Caco-2 (cell line): ENCODE results near the gene YAP1. TPM values are rescaled to one million over a fixed set of nuclear protein-coding genes. Genes with fewer than 3 reads are reported as not detected.

Experiments used
- BruUV-seq: library from RNA; stranded (reverse); fragments of 400-500 nt; replicated peaks from 2 replicates; lab custom pipeline; 2021; lab: Mats Ljungman, UMichigan
- CTCF ChIA-PET: fragments of 300-600 bp; sonication (Branson Sonifier 250); formaldehyde crosslinking; loops from one replicate; lab custom pipeline; 2022; ENCODE audit warnings: antibody characterized with exemption; lab: Charles Lee
- POLR2A ChIA-PET: fragments of 300-600 bp; sonication (Branson Sonifier 250); formaldehyde crosslinking; loops from one replicate; lab custom pipeline; 2022; ENCODE audit warnings: antibody characterized with exemption; lab: Charles Lee
- DNase-seq, 2 experiments: peaks; one replicate each; pipeline versions ENCODE4 v3.0.0 to v3.0.0-alpha.2; 2020 to 2022
- H3K27me3 ChIP-seq: replicated peaks from 2 replicates; pipeline ENCODE4 v1.6.0; 2011; ENCODE audit warnings: low read length; ENCODE audit not compliant: control insufficient read depth, insufficient read depth
- H3K36me3 ChIP-seq: 2 replicates; pipeline ENCODE4 v1.5.1; 2011; ENCODE audit warnings: low read length; ENCODE audit not compliant: control insufficient read depth, insufficient read depth
- H3K4me1 ChIP-seq: fragments of 250-450 bp; sonication (Bioruptor Pico); 2 replicates; pipeline ENCODE4 v1.5.1; 2020; ENCODE audit warnings: mild to moderate bottlenecking
- H3K4me3 ChIP-seq: 2 replicates; pipeline ENCODE4 v1.5.1; 2011; ENCODE audit warnings: low read depth, mild to moderate bottlenecking, control low read depth, low read length
- H3K9me3 ChIP-seq: fragments of 250-450 bp; sonication (Bioruptor Pico); 2 replicates; pipeline ENCODE4 v1.5.1; 2020; ENCODE audit warnings: mild to moderate bottlenecking, moderate library complexity
- H3K27ac Mint-ChIP-seq: one replicate; pipeline ENCODE4 v1.8.0; 2022; ENCODE audit warnings: mixed read lengths; ENCODE audit not compliant: unreplicated experiment
- H3K27me3 Mint-ChIP-seq: one replicate; pipeline ENCODE4 v1.8.0; 2022; ENCODE audit warnings: mixed read lengths; ENCODE audit not compliant: insufficient read depth, unreplicated experiment
- H3K36me3 Mint-ChIP-seq: one replicate; pipeline ENCODE4 v1.8.0; 2022; ENCODE audit warnings: mild to moderate bottlenecking, mixed read lengths; ENCODE audit not compliant: insufficient read depth, unreplicated experiment
- H3K4me1 Mint-ChIP-seq: one replicate; pipeline ENCODE4 v1.8.0; 2022; ENCODE audit warnings: low read depth, mixed read lengths; ENCODE audit not compliant: unreplicated experiment
- H3K4me3 Mint-ChIP-seq: one replicate; pipeline ENCODE4 v1.8.0; 2022; ENCODE audit warnings: mild to moderate bottlenecking, moderate library complexity, mixed read lengths; ENCODE audit not compliant: unreplicated experiment
- H3K9me3 Mint-ChIP-seq: one replicate; pipeline ENCODE4 v1.8.0; 2022; ENCODE audit warnings: mixed read lengths; ENCODE audit not compliant: unreplicated experiment
- intact Hi-C: fragments of 100-400 bp; cut with micrococcal nuclease; formaldehyde crosslinking; loops from one replicate; pipeline ENCODE4 v1.10.0; 2022; ENCODE audit not compliant: unreplicated experiment
- total RNA-seq: library from RNA; stranded (reverse); gene quantifications from 2 replicates; pipeline ENCODE4 v1.2.3, GENCODE V29; 2022
- TF ChIP-seq, protein P1 (sequence below), 2 experiments: fragments of 200-600 bp in 1 of 2; IDR thresholded peaks; 1 replicate in 1 of 2; 2 replicates in 1 of 2; pipeline versions ENCODE4 v1.5.1 to v1.8.0; 2011 to 2022; ENCODE audit warnings: antibody characterized with exemption in 1 of 2, control low read depth in 1 of 2, inconsistent platforms in 1 of 2, low read depth in 1 of 2, low read length in 1 of 2, mild to moderate bottlenecking in 1 of 2, moderate library complexity in 1 of 2; ENCODE audit not compliant: insufficient read depth in 1 of 2, severe bottlenecking in 1 of 2, unreplicated experiment in 1 of 2

Gene YAP1
- total RNA-seq, 1 experiment from 2014 or later, result 207 TPM

DNA sequence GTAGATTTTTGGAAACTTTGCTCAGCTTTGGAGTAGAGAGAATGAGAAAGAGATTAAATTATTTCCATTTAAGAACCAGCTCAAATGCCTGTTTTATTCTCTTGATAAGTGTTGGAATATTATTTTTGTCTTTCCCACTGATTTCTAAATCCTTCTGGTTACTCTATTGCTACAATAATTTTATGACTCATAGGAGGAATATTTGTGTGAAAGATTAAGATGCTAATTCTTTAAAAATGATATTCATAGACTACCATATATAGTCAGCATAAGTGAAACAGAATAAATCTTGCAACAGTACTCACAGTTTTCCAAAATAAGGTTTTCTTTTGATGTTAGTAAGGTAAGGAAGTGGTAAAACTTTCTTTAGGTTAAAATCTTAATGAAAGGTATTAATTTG lies 60.9 kb downstream of the YAP1 start:
- no peak for DNase-seq
- intact Hi-C loops, result no loop called here
- no peaks in the 10 kb centered on the region for H3K9me3 Mint-ChIP-seq
- BruUV-seq, result no TSS peak
- no peaks in the 10 kb centered on the region for H3K27me3 Mint-ChIP-seq
- Histone ChIP-seq H3K27me3 (no peaks in the 10 kb centered on the region), H3K36me3 (no peaks in the 10 kb centered on the region), H3K4me3 (no peak overlapping the region), H3K9me3 (no peaks in the 10 kb centered on the region), H3K4me1 (peaks cover 17% of the 10 kb centered on the region)
- CTCF ChIA-PET, result interaction anchor here (0.7 kb wide), 1 partner anchor 14 kb away, joined by 4 read pairs; no protein-coding TSS in a partner anchor
- POLR2A ChIA-PET, result no interaction called here
- H3K36me3 Mint-ChIP-seq, result peaks cover 41% of the 10 kb centered on the region
- TF ChIP-seq, protein P1, sequence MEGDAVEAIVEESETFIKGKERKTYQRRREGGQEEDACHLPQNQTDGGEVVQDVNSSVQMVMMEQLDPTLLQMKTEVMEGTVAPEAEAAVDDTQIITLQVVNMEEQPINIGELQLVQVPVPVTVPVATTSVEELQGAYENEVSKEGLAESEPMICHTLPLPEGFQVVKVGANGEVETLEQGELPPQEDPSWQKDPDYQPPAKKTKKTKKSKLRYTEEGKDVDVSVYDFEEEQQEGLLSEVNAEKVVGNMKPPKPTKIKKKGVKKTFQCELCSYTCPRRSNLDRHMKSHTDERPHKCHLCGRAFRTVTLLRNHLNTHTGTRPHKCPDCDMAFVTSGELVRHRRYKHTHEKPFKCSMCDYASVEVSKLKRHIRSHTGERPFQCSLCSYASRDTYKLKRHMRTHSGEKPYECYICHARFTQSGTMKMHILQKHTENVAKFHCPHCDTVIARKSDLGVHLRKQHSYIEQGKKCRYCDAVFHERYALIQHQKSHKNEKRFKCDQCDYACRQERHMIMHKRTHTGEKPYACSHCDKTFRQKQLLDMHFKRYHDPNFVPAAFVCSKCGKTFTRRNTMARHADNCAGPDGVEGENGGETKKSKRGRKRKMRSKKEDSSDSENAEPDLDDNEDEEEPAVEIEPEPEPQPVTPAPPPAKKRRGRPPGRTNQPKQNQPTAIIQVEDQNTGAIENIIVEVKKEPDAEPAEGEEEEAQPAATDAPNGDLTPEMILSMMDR (IDR thresholded peaks at IDR 0.05; ENCODE audit: insufficient read depth in 1 of 2, low read depth in 1 of 2, low read length in 1 of 2, severe bottlenecking in 1 of 2, unreplicated experiment in 1 of 2), result no peak
- no peak overlapping the region for H3K27ac Mint-ChIP-seq
- H3K4me1 Mint-ChIP-seq, result peaks cover 24% of the 10 kb centered on the region
- no peak overlapping the region for H3K4me3 Mint-ChIP-seq

DNA sequence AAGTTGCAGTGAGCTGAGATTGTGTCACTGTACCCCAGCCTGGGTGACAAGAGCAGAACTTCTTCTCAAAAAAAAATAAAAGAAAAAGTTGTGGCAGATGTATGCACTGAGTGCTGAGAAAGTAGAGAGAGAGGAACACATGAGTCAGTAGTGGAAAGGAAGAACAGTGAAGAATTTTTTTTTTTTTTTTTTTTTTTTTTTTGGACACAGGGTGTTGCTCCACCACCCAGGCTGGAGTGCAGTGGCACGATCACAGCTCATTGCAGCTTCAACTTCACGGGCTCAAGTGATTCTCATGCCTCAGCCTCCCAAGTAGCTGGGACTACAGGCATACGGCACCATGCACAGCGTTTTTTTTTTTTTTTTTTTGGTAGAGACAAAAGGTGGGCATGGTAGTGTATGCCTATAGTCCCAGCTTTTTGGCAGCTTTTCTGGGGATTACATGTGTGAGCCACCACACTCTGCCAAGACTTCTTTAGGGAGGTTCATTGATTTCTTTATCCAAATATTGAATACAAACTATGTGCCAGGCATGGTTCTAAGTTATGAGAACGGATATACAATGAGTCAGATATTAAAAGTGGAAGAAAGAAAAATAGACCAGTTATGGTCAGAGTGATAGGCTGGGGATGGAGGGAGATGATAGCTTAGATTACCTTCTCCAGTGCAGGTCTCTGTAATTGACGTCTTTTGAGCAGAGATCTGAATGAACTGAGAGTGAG lies 62.0 kb downstream of the YAP1 start:
- Mint-ChIP-seq H3K36me3 (peaks cover 42% of the 10 kb centered on the region), H3K4me3 (no peak overlapping the region), H3K9me3 (no peaks in the 10 kb centered on the region), H3K27me3 (no peaks in the 10 kb centered on the region), H3K27ac (peak overlapping the region; percentile 0), H3K4me1 (peaks cover 29% of the 10 kb centered on the region)
- H3K4me1 ChIP-seq, result peaks cover 22% of the 10 kb centered on the region
- no peak for DNase-seq
- no peaks in the 10 kb centered on the region for H3K9me3 ChIP-seq
- H3K36me3 ChIP-seq, result no peaks in the 10 kb centered on the region
- no TSS peak for BruUV-seq
- ChIA-PET POLR2A (interaction anchor here (0.9 kb wide), 1 partner anchor 15 kb away, joined by 5 read pairs; no protein-coding TSS in a partner anchor), CTCF (interaction anchor here (0.6 kb wide), 1 partner anchor 15 kb away, joined by 3 read pairs; no protein-coding TSS in a partner anchor)
- TF ChIP-seq, protein P1 (IDR thresholded peaks at IDR 0.05; ENCODE audit: insufficient read depth in 1 of 2, low read depth in 1 of 2, low read length in 1 of 2, severe bottlenecking in 1 of 2, unreplicated experiment in 1 of 2), result no peak
- no peaks in the 10 kb centered on the region for H3K27me3 ChIP-seq
- intact Hi-C loops, result no loop called here
- no peak overlapping the region for H3K4me3 ChIP-seq

DNA sequence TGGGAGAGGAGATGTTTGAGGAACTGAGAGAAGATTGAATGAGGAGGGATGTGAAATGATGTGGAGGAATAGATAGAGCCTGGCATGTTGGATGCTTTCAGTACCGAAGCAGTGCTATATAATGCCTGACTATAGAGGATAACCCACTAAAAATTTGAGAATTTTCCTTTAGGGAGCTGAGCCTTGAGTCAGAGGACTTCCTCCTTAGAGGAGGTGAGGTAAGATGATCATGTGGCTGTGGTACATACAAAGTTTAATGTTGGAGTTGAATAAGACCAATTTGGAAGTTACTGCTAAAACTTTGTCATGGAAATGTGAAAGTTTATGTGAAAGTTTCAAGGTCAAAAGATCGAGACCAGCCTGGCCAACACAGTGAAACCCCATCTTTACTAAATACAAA lies 66.9 kb downstream of the YAP1 start:
- Mint-ChIP-seq H3K4me3 (peak overlapping the region; percentile 0), H3K4me1 (peaks cover 31% of the 10 kb centered on the region), H3K27me3 (no peaks in the 10 kb centered on the region), H3K27ac (peak overlapping the region; percentile 2), H3K9me3 (no peaks in the 10 kb centered on the region), H3K36me3 (peaks cover 76% of the 10 kb centered on the region)
- Histone ChIP-seq H3K4me3 (no peak overlapping the region), H3K36me3 (peaks cover 5% of the 10 kb centered on the region), H3K9me3 (no peaks in the 10 kb centered on the region), H3K4me1 (peaks cover 26% of the 10 kb centered on the region), H3K27me3 (no peaks in the 10 kb centered on the region)
- BruUV-seq, result no TSS peak
- DNase-seq, result no peak
- ChIA-PET CTCF (interaction anchor here (0.6 kb wide), 2 partner anchors 9 to 36 kb away, joined by 3 to 4 read pairs; no protein-coding TSS in a partner anchor), POLR2A (no interaction called here)
- TF ChIP-seq, protein P1 (IDR thresholded peaks at IDR 0.05; ENCODE audit: insufficient read depth in 1 of 2, low read depth in 1 of 2, low read length in 1 of 2, severe bottlenecking in 1 of 2, unreplicated experiment in 1 of 2), result no peak
- intact Hi-C loops, result no loop called here
